K562 (cell line): ENCODE data around the gene CFAP126. TPM values are rescaled to one million over a fixed set of nuclear protein-coding genes. Genes with fewer than 3 reads are reported as not detected.

ENCODE experiments used
- ATF2 ChIP-seq: sonication (generic); formaldehyde crosslinking; IDR thresholded peaks from 2 replicates; pipeline ENCODE4 v1.8.1; 2022; ENCODE audit warnings: missing genetic modification reagents
- BDP1 ChIP-seq: IDR thresholded peaks from 3 replicates; pipeline ENCODE4 v1.6.1; 2011; ENCODE audit not compliant: insufficient read length, insufficient read depth
- E4F1 ChIP-seq: fragments of 250-450 bp; sonication (Bioruptor Pico); IDR thresholded peaks from 2 replicates; pipeline ENCODE4 v1.5.0; 2021; ENCODE audit warnings: mild to moderate bottlenecking, borderline replicate concordance
- GATAD2A ChIP-seq: fragments of 450-650 bp; IDR thresholded peaks from 2 replicates; pipeline ENCODE4 v1.6.1; 2017
- ZFP36 ChIP-seq: fragments of 150-350 bp; IDR thresholded peaks from 2 replicates; pipeline ENCODE4 v1.6.1; 2018; ENCODE audit warnings: low read length, low read depth; ENCODE audit not compliant: partially characterized antibody
- ZNF239 ChIP-seq: fragments of 250-450 bp; sonication (Bioruptor Pico); IDR thresholded peaks from 2 replicates; pipeline ENCODE4 v1.4.0; 2020; ENCODE audit warnings: mild to moderate bottlenecking
- polyA plus RNA-seq, 8 experiments: library from polyadenylated mRNA; depleted of rRNA in 4 of 8; stranded (reverse) in 5 of 8; unstranded in 3 of 8; fragments of >200 nt; fragmentation: Nextera tagmentation in 2 of 8; fragmentation: Illumina TruSeq in 1 of 8; extraction: Ambion mirVana in 2 of 8; extraction: Trizol in 1 of 8; gene quantifications; 2 replicates each; pipeline versions ENCODE4 v1.2.1 to v1.2.3, GENCODE V29; 2011 to 2014; ENCODE audit warnings: inconsistent platforms in 1 of 8, missing spikeins in 1 of 8
- total RNA-seq, 7 experiments: library from RNA; depleted of rRNA in 6 of 7; stranded (reverse); fragments of >200 nt in 6 of 7; fragmentation: Illumina TruSeq in 2 of 7; extraction: Trizol in 2 of 7; gene quantifications; 2 replicates each; pipeline versions ENCODE4 v1.2.1 to v1.2.3, GENCODE V29; 2011 to 2021; ENCODE audit warnings: low replicate concordance in 1 of 7
- TF ChIP-seq, protein P1 (sequence below): fragments of 250-450 bp; sonication (Bioruptor Pico); IDR thresholded peaks from 2 replicates; pipeline ENCODE4 v1.4.0; 2020
- TF ChIP-seq, protein P2 (sequence below): fragments of 200-800 bp; sonication (Bioruptor generic); IDR thresholded peaks from 2 replicates; pipeline ENCODE4 v1.6.1; 2017; ENCODE audit warnings: missing genetic modification characterization, missing compliant biosample characterization
- TF ChIP-seq, protein P3 (sequence below): sonication (generic); formaldehyde crosslinking; IDR thresholded peaks from 2 replicates; pipeline ENCODE4 v1.4.0; 2020; ENCODE audit warnings: mild to moderate bottlenecking, missing genetic modification reagents
- TF ChIP-seq, protein P4 (sequence below), 2 experiments: fragments of 450-650 bp in 1 of 2; IDR thresholded peaks; 2 replicates each; pipeline ENCODE4 v1.6.1; 2011 to 2017; ENCODE audit warnings: low read depth in 2 of 2, antibody characterized with exemption in 1 of 2, borderline replicate concordance in 1 of 2, low read length in 1 of 2, mild to moderate bottlenecking in 1 of 2, mixed read lengths in 1 of 2; ENCODE audit not compliant: control insufficient read depth in 1 of 2

The CFAP126 gene
- total and polyA plus RNA-seq, 9 of the 15 experiments (the other 6 are each of a cell fraction or from before 2014, with no cell fraction given) = not detected

- TF ChIP-seq, protein P1, sequence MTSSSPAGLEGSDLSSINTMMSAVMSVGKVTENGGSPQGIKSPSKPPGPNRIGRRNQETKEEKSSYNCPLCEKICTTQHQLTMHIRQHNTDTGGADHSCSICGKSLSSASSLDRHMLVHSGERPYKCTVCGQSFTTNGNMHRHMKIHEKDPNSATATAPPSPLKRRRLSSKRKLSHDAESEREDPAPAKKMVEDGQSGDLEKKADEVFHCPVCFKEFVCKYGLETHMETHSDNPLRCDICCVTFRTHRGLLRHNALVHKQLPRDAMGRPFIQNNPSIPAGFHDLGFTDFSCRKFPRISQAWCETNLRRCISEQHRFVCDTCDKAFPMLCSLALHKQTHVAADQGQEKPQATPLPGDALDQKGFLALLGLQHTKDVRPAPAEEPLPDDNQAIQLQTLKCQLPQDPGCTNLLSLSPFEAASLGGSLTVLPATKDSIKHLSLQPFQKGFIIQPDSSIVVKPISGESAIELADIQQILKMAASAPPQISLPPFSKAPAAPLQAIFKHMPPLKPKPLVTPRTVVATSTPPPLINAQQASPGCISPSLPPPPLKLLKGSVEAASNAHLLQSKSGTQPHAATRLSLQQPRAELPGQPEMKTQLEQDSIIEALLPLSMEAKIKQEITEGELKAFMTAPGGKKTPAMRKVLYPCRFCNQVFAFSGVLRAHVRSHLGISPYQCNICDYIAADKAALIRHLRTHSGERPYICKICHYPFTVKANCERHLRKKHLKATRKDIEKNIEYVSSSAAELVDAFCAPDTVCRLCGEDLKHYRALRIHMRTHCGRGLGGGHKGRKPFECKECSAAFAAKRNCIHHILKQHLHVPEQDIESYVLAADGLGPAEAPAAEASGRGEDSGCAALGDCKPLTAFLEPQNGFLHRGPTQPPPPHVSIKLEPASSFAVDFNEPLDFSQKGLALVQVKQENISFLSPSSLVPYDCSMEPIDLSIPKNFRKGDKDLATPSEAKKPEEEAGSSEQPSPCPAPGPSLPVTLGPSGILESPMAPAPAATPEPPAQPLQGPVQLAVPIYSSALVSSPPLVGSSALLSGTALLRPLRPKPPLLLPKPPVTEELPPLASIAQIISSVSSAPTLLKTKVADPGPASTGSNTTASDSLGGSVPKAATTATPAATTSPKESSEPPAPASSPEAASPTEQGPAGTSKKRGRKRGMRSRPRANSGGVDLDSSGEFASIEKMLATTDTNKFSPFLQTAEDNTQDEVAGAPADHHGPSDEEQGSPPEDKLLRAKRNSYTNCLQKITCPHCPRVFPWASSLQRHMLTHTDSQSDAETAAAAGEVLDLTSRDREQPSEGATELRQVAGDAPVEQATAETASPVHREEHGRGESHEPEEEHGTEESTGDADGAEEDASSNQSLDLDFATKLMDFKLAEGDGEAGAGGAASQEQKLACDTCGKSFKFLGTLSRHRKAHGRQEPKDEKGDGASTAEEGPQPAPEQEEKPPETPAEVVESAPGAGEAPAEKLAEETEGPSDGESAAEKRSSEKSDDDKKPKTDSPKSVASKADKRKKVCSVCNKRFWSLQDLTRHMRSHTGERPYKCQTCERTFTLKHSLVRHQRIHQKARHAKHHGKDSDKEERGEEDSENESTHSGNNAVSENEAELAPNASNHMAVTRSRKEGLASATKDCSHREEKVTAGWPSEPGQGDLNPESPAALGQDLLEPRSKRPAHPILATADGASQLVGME = no peak
- no peak for TF ChIP-seq BDP1
- TF ChIP-seq, protein P2, sequence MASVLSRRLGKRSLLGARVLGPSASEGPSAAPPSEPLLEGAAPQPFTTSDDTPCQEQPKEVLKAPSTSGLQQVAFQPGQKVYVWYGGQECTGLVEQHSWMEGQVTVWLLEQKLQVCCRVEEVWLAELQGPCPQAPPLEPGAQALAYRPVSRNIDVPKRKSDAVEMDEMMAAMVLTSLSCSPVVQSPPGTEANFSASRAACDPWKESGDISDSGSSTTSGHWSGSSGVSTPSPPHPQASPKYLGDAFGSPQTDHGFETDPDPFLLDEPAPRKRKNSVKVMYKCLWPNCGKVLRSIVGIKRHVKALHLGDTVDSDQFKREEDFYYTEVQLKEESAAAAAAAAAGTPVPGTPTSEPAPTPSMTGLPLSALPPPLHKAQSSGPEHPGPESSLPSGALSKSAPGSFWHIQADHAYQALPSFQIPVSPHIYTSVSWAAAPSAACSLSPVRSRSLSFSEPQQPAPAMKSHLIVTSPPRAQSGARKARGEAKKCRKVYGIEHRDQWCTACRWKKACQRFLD (CRISPR knock-in tag) = 0 out of 2 replicates have a peak, but pooled peaks have one; percentile 68
- TF ChIP-seq, protein P3, sequence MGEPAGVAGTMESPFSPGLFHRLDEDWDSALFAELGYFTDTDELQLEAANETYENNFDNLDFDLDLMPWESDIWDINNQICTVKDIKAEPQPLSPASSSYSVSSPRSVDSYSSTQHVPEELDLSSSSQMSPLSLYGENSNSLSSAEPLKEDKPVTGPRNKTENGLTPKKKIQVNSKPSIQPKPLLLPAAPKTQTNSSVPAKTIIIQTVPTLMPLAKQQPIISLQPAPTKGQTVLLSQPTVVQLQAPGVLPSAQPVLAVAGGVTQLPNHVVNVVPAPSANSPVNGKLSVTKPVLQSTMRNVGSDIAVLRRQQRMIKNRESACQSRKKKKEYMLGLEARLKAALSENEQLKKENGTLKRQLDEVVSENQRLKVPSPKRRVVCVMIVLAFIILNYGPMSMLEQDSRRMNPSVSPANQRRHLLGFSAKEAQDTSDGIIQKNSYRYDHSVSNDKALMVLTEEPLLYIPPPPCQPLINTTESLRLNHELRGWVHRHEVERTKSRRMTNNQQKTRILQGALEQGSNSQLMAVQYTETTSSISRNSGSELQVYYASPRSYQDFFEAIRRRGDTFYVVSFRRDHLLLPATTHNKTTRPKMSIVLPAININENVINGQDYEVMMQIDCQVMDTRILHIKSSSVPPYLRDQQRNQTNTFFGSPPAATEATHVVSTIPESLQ (CRISPR knock-in tag) = no peak; the same call in 1 of the 2 replicates
- TF ChIP-seq ZFP36 = no peak
- no peak for TF ChIP-seq E4F1
- TF ChIP-seq, protein P4, sequence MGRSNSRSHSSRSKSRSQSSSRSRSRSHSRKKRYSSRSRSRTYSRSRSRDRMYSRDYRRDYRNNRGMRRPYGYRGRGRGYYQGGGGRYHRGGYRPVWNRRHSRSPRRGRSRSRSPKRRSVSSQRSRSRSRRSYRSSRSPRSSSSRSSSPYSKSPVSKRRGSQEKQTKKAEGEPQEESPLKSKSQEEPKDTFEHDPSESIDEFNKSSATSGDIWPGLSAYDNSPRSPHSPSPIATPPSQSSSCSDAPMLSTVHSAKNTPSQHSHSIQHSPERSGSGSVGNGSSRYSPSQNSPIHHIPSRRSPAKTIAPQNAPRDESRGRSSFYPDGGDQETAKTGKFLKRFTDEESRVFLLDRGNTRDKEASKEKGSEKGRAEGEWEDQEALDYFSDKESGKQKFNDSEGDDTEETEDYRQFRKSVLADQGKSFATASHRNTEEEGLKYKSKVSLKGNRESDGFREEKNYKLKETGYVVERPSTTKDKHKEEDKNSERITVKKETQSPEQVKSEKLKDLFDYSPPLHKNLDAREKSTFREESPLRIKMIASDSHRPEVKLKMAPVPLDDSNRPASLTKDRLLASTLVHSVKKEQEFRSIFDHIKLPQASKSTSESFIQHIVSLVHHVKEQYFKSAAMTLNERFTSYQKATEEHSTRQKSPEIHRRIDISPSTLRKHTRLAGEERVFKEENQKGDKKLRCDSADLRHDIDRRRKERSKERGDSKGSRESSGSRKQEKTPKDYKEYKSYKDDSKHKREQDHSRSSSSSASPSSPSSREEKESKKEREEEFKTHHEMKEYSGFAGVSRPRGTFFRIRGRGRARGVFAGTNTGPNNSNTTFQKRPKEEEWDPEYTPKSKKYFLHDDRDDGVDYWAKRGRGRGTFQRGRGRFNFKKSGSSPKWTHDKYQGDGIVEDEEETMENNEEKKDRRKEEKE (IDR thresholded peaks at IDR 0.05; ENCODE audit: borderline replicate concordance in 1 of 2, control insufficient read depth in 1 of 2, low read depth in 2 of 2, low read length in 1 of 2) = no peak
- no peak for TF ChIP-seq ATF2 (CRISPR knock-in tag)
- no peak; the same call in 1 of the 2 replicates for TF ChIP-seq ZNF239
- TF ChIP-seq GATAD2A = no peak
Measured at GRCh38 chr1:161398900-161399256, 31.2 kb upstream of the CFAP126 start (continued).
